ENCODE measurements around the gene PRM3. TPM values are rescaled to one million over a fixed set of nuclear protein-coding genes. Genes with fewer than 3 reads are reported as not detected.

The PRM3 gene
- total RNA-seq, 1 donor: not detected

DNA sequence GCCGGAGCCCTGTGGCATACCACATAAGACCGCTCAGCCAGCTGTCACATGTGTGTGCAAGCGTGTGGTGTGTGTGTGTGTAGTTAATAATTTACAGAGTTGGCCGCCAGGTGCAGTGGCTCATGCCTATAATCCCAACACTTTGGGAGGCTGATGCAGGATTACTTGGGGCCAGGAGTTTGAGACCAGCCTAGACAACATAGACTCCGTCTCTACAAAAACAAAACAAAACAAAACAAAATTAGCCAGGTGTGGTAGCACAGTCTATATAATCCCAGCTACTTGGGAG, 37.8 kb downstream of the PRM3 start:
- H3K36me3 ChIP-seq (ENCODE audit: insufficient read depth, low read length): no peaks in the 10 kb centered on the region

GRCh38 chr16:11234884-11235702, 38.3 kb downstream of the PRM3 start:
- no peak overlapping the region for H3K4me2 ChIP-seq (ENCODE audit: insufficient read depth, low read length)
- H3K27me3 ChIP-seq (ENCODE audit: insufficient read depth, low read length): no peaks in the 10 kb centered on the region
- H3K9me3 ChIP-seq (ENCODE audit: low read depth, low read length): no peaks in the 10 kb centered on the region
- no peaks in the 10 kb centered on the region for H3K79me2 ChIP-seq (ENCODE audit: insufficient read depth, low read length)
- TF ChIP-seq, protein P1, sequence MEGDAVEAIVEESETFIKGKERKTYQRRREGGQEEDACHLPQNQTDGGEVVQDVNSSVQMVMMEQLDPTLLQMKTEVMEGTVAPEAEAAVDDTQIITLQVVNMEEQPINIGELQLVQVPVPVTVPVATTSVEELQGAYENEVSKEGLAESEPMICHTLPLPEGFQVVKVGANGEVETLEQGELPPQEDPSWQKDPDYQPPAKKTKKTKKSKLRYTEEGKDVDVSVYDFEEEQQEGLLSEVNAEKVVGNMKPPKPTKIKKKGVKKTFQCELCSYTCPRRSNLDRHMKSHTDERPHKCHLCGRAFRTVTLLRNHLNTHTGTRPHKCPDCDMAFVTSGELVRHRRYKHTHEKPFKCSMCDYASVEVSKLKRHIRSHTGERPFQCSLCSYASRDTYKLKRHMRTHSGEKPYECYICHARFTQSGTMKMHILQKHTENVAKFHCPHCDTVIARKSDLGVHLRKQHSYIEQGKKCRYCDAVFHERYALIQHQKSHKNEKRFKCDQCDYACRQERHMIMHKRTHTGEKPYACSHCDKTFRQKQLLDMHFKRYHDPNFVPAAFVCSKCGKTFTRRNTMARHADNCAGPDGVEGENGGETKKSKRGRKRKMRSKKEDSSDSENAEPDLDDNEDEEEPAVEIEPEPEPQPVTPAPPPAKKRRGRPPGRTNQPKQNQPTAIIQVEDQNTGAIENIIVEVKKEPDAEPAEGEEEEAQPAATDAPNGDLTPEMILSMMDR (IDR thresholded peaks at IDR 0.05; ENCODE audit: extremely low read depth, low read depth, low read length): no peak
- no peak overlapping the region for H3K27ac ChIP-seq (ENCODE audit: low read depth, low read length)
- H3K4me3 ChIP-seq (ENCODE audit: insufficient read depth, low read length): no peak overlapping the region
- no peaks in the 10 kb centered on the region for H4K20me1 ChIP-seq (ENCODE audit: insufficient read depth, low read length)
- no peak overlapping the region for H2AFZ ChIP-seq (ENCODE audit: low read length)
- no peaks in the 10 kb centered on the region for H3K36me3 ChIP-seq (ENCODE audit: insufficient read depth, low read length)
- no peak for DNase-seq (ENCODE audit: insufficient read length, low spot score, missing footprints)
- no peaks in the 10 kb centered on the region for H3K4me1 ChIP-seq (ENCODE audit: insufficient read depth, low read length)

More for the DNA sequence above, 37.8 kb downstream of the PRM3 start:
- Histone ChIP-seq H3K4me3 (ENCODE audit: insufficient read depth, low read length) (no peak overlapping the region), H3K4me2 (ENCODE audit: insufficient read depth, low read length) (no peak overlapping the region), H3K27ac (ENCODE audit: low read depth, low read length) (no peak overlapping the region), H3K79me2 (ENCODE audit: insufficient read depth, low read length) (no peaks in the 10 kb centered on the region), H4K20me1 (ENCODE audit: insufficient read depth, low read length) (no peaks in the 10 kb centered on the region), H3K9me3 (ENCODE audit: low read depth, low read length) (no peaks in the 10 kb centered on the region), H2AFZ (ENCODE audit: low read length) (no peak overlapping the region), H3K4me1 (ENCODE audit: insufficient read depth, low read length) (no peaks in the 10 kb centered on the region), H3K27me3 (ENCODE audit: insufficient read depth, low read length) (no peaks in the 10 kb centered on the region)
- TF ChIP-seq, protein P1 (IDR thresholded peaks at IDR 0.05; ENCODE audit: extremely low read depth, low read depth, low read length): no peak
- DNase-seq (ENCODE audit: insufficient read length, low spot score, missing footprints): no peak

DNA sequence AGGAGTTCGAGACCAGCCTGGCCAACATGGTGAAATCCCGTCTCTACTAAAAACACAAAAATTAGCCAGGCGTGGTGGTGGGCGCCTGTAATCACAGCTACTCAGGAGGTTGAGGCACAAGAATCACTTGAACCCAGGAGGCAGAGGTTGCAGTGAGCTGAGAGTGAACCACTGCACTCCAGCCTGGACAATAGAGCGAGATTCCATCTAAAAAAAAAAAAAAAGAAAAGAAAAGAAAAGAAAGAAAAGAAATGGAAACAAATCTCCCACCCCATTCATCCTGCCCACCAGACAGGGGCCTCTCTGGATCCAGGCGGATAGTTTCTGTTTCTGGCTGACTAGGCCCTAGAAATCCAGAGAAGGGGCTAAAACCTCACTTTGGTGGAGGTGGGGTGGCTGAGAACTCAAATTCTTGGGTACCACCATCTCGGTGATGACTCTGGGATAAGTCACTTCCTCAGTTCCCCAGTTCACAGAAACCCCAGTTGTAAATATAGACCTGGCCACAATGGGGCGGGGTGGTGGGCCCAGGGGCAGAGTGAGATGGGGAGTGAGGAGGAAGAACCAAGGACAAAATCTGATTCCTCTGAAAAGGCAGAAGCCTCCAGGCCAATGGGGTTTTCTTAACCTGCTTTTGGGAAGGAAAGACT, 39.6 kb downstream of the PRM3 start:
- Histone ChIP-seq H3K79me2 (ENCODE audit: insufficient read depth, low read length) (no peaks in the 10 kb centered on the region), H3K4me1 (ENCODE audit: insufficient read depth, low read length) (no peaks in the 10 kb centered on the region), H3K27me3 (ENCODE audit: insufficient read depth, low read length) (no peaks in the 10 kb centered on the region), H3K9me3 (ENCODE audit: low read depth, low read length) (no peaks in the 10 kb centered on the region), H2AFZ (ENCODE audit: low read length) (no peak overlapping the region), H4K20me1 (ENCODE audit: insufficient read depth, low read length) (no peaks in the 10 kb centered on the region), H3K4me2 (ENCODE audit: insufficient read depth, low read length) (no peak overlapping the region), H3K36me3 (ENCODE audit: insufficient read depth, low read length) (no peaks in the 10 kb centered on the region), H3K4me3 (ENCODE audit: insufficient read depth, low read length) (no peak overlapping the region), H3K27ac (ENCODE audit: low read depth, low read length) (no peak overlapping the region)
- no peak for DNase-seq (ENCODE audit: insufficient read length, low spot score, missing footprints)
- TF ChIP-seq, protein P1 (IDR thresholded peaks at IDR 0.05; ENCODE audit: extremely low read depth, low read depth, low read length): no peak
